Glutamatergic neuron (in vitro differentiated cells): ENCODE measurements around the gene S100A6. TPM values are rescaled to one million over a fixed set of nuclear protein-coding genes. Genes with fewer than 3 reads are reported as not detected.

Experiments used
- DNase-seq: peaks from one replicate; pipeline ENCODE4 v3.0.0; 2022
- H3K27ac Mint-ChIP-seq: one replicate; pipeline ENCODE4 v1.8.0; 2020; ENCODE audit warnings: mild to moderate bottlenecking, mixed read lengths, inconsistent platforms; ENCODE audit not compliant: unreplicated experiment
- H3K27me3 Mint-ChIP-seq: one replicate; pipeline ENCODE4 v1.8.0; 2020; ENCODE audit warnings: mild to moderate bottlenecking, moderate library complexity, mixed read lengths, inconsistent platforms; ENCODE audit not compliant: unreplicated experiment
- H3K36me3 Mint-ChIP-seq: one replicate; pipeline ENCODE4 v1.8.0; 2020; ENCODE audit warnings: mild to moderate bottlenecking, mixed read lengths, inconsistent platforms; ENCODE audit not compliant: unreplicated experiment
- H3K4me1 Mint-ChIP-seq: one replicate; pipeline ENCODE4 v1.8.0; 2020; ENCODE audit warnings: mild to moderate bottlenecking, low read depth, mixed read lengths, inconsistent platforms; ENCODE audit not compliant: unreplicated experiment
- H3K4me3 Mint-ChIP-seq: one replicate; pipeline ENCODE4 v1.8.0; 2020; ENCODE audit warnings: mild to moderate bottlenecking, mixed read lengths, inconsistent platforms; ENCODE audit not compliant: unreplicated experiment
- H3K9me3 Mint-ChIP-seq: one replicate; pipeline ENCODE4 v1.8.0; 2020; ENCODE audit warnings: mild to moderate bottlenecking, moderate library complexity, mixed read lengths, inconsistent platforms; ENCODE audit not compliant: unreplicated experiment
- CTCF ChIP-seq: fragments of 200-600 bp; sonication (generic); IDR thresholded peaks from one replicate; pipeline ENCODE4 v1.5.0; 2021; ENCODE audit not compliant: partially characterized antibody, unreplicated experiment
- total RNA-seq: library from RNA; stranded (reverse); fragmentation: NEBNext Ultra II Directional; extraction: Animal tissue kit (Norgen Biotek cat#: 25700); gene quantifications from one replicate; pipeline ENCODE4 v1.2.1, GENCODE V29; 2021; ENCODE audit not compliant: unreplicated experiment

S100A6 gene
- total RNA-seq, 1 donor from 2014 or later = 41.9 TPM

GRCh38 chr1:153544453-153545066, 8.8 kb upstream of the S100A6 start:
- H3K4me3 Mint-ChIP-seq = no peak overlapping the region
- peaks cover 7% of the 10 kb centered on the region for H3K9me3 Mint-ChIP-seq
- no peak for DNase-seq
- peaks cover 20% of the 10 kb centered on the region for H3K4me1 Mint-ChIP-seq
- H3K27ac Mint-ChIP-seq = peak overlapping the region; percentile 85
- no peaks in the 10 kb centered on the region for H3K36me3 Mint-ChIP-seq
- H3K27me3 Mint-ChIP-seq = peaks cover 10% of the 10 kb centered on the region
- no peak for TF ChIP-seq CTCF

- Mint-ChIP-seq H3K9me3 (peaks cover 6% of the 10 kb centered on the region), H3K27me3 (peaks cover 10% of the 10 kb centered on the region), H3K4me1 (peaks cover 22% of the 10 kb centered on the region), H3K36me3 (no peaks in the 10 kb centered on the region), H3K4me3 (no peak overlapping the region), H3K27ac (no peak overlapping the region)
- DNase-seq = no peak
- no peak for TF ChIP-seq CTCF
Observed at GRCh38 chr1:153543736-153544135, 7.9 kb upstream of the S100A6 start.

GRCh38 chr1:153542956-153543711, 7.3 kb upstream of the S100A6 start:
- DNase-seq = no peak
- H3K4me1 Mint-ChIP-seq = peaks cover 25% of the 10 kb centered on the region
- H3K36me3 Mint-ChIP-seq = no peaks in the 10 kb centered on the region
- TF ChIP-seq CTCF = no peak
- H3K27ac Mint-ChIP-seq = no peak overlapping the region
- peaks cover 10% of the 10 kb centered on the region for H3K27me3 Mint-ChIP-seq
- no peak overlapping the region for H3K4me3 Mint-ChIP-seq
- peaks cover 6% of the 10 kb centered on the region for H3K9me3 Mint-ChIP-seq

- Mint-ChIP-seq H3K36me3 (no peaks in the 10 kb centered on the region), H3K27me3 (peaks cover 10% of the 10 kb centered on the region), H3K27ac (no peak overlapping the region), H3K4me1 (peaks cover 27% of the 10 kb centered on the region), H3K4me3 (no peak overlapping the region), H3K9me3 (peaks cover 6% of the 10 kb centered on the region)
- DNase-seq = no peak
- TF ChIP-seq CTCF = no peak
Observed at GRCh38 chr1:153541641-153542590, 6.1 kb upstream of the S100A6 start.
